Muscle of arm (tissue), 12 donors: ENCODE data around the gene FAS. TPM values are rescaled to one million over a fixed set of nuclear protein-coding genes. Genes with fewer than 3 reads are reported as not detected.
A peak's percentile ranks its signal among the peaks of the same experiment; 100 is the strongest.

Experiments used
- DNase-seq: peaks from one replicate; pipeline ENCODE4 v3.0.0-alpha.2; 2013
- polyA plus RNA-seq, 12 donors: library from polyadenylated mRNA; unstranded; fragments of 120-200 nt; gene quantifications; one replicate each; pipeline ENCODE4 v1.2.1, GENCODE V29; 2013; ENCODE audit not compliant: insufficient read length in 12 of 12

The FAS gene
- polyA plus RNA-seq, 12 donors = 5.0 to 12.3 (median 8.3) TPM; not detected in 1

- no peak for DNase-seq
Observed at GRCh38 chr10:88968391-88968790, 22.2 kb upstream of the FAS start.

GRCh38 chr10:88971221-88972061 is 19.2 kb upstream of the FAS start:
- DNase-seq = no peak

GRCh38 chr10:88974012-88974411 is 16.6 kb upstream of the FAS start:
- DNase-seq = no peak

- no peak for DNase-seq
Observed at GRCh38 chr10:88974446-88975376, 15.9 kb upstream of the FAS start.

- no peak for DNase-seq
Observed at GRCh38 chr10:88975377-88975720, 15.2 kb upstream of the FAS start.

GRCh38 chr10:88978463-88978862 is 12.1 kb upstream of the FAS start:
- DNase-seq = no peak

GRCh38 chr10:88979153-88979562 is 11.4 kb upstream of the FAS start:
- no peak for DNase-seq

GRCh38 chr10:88979603-88980002 is 11.0 kb upstream of the FAS start:
- DNase-seq = no peak

GRCh38 chr10:88980247-88980646 is 10.4 kb upstream of the FAS start:
- DNase-seq = no peak

GRCh38 chr10:88980800-88981199 is 9.8 kb upstream of the FAS start:
- no peak for DNase-seq

GRCh38 chr10:88981435-88981834 is 9.2 kb upstream of the FAS start:
- no peak for DNase-seq

- no peak for DNase-seq
Observed at GRCh38 chr10:88982366-88982765, 8.2 kb upstream of the FAS start.

- no peak for DNase-seq
Observed at GRCh38 chr10:88983206-88983605, 7.4 kb upstream of the FAS start.

- no peak for DNase-seq
Observed at GRCh38 chr10:88983939-88984338, 6.7 kb upstream of the FAS start.

- no peak for DNase-seq
Observed at GRCh38 chr10:88984525-88984924, 6.1 kb upstream of the FAS start.

- no peak for DNase-seq
Observed at GRCh38 chr10:88986549-88987242, 3.9 kb upstream of the FAS start.

GRCh38 chr10:88987243-88987725 is 3.3 kb upstream of the FAS start:
- DNase-seq = no peak

GRCh38 chr10:88987840-88988239 is 2.8 kb upstream of the FAS start:
- DNase-seq = no peak

- no peak for DNase-seq
Observed at GRCh38 chr10:88989423-88989822, 1.2 kb upstream of the FAS start.

- peak; percentile 65 for DNase-seq
Observed at GRCh38 chr10:88989824-88990383, 694 bp upstream of the FAS start.

GRCh38 chr10:88991161-88991898 is 732 bp downstream of the FAS start:
- peak; percentile 79 for DNase-seq
